ENCODE data around the gene S100Z. TPM values are rescaled to one million over a fixed set of nuclear protein-coding genes. Genes with fewer than 3 reads are reported as not detected.

S100Z gene
- total and polyA plus RNA-seq, 10 of the 15 experiments (the other 5 are each of a cell fraction or from before 2014, with no cell fraction given): 0.12 to 0.51 (median 0.30) TPM; not detected in 2

- ChIA-PET RAD21 (ENCODE audit: unreplicated experiment) (interaction anchor here (1.3 kb wide), 1 partner anchor 207 kb away, joined by 3 read pairs; no protein-coding TSS in a partner anchor), POLR2A (interaction anchor here (0.6 kb wide), 1 partner anchor 292 kb away, joined by 3 read pairs; no protein-coding TSS in a partner anchor), SMC1A (ENCODE audit: uncharacterized antibody, unreplicated experiment) (interaction anchor here (1.0 to 1.5 kb wide), 2 partner anchors 15 to 44 kb away, joined by 3 read pairs; no protein-coding TSS in a partner anchor), CTCF (interaction anchor here (0.9 to 2.0 kb wide), 2 partner anchors 9 to 157 kb away, joined by 3 to 8 read pairs; no protein-coding TSS in a partner anchor)
- Histone ChIP-seq H3K27ac (ENCODE audit: control insufficient read depth, insufficient read depth) (no peak overlapping the region), H3K4me2 (ENCODE audit: control insufficient read depth, insufficient read depth) (no peak overlapping the region), H3K36me3 (ENCODE audit: control insufficient read depth in 2 of 2, insufficient read depth in 2 of 2, low read length in 1 of 2) (no peaks in the 10 kb centered on the region), H3K79me2 (ENCODE audit: control insufficient read depth, insufficient read depth, low read length) (no peaks in the 10 kb centered on the region), H3K27me3 (replicated peaks in 1 of 2; ENCODE audit: control insufficient read depth in 2 of 2, insufficient read depth in 2 of 2, low read length in 1 of 2) (no peaks in the 10 kb centered on the region), H3K9me3 (replicated peaks; ENCODE audit: control insufficient read depth, insufficient read depth, low read length) (no peaks in the 10 kb centered on the region), H3K4me3 (no peak overlapping the region), H3K4me1 (ENCODE audit: control insufficient read depth, insufficient read depth, low read length) (peaks cover 4% of the 10 kb centered on the region; the same call in 1 of the 2 replicates), H2AFZ (ENCODE audit: control insufficient read depth, low read depth, low read length) (no peak overlapping the region), H3K9ac (ENCODE audit: control insufficient read depth, insufficient read depth, low read length) (no peak overlapping the region), H4K20me1 (ENCODE audit: control insufficient read depth, insufficient read depth) (no peaks in the 10 kb centered on the region)
- no TSS peak for BruUV-seq (replicated peaks)
- 49% methylated on average over 9 of the region's 10 CpGs for WGBS (ENCODE audit: insufficient coverage, insufficient replicate concordance, low lambda C conversion rate, missing lambda C conversion rate)
- in situ Hi-C loops (cut with MboI) (no loop called here), intact Hi-C loops (cut with micrococcal nuclease; ENCODE audit: unreplicated experiment) (loop anchor here (10.0 kb wide), 2 partner anchors 385 to 575 kb away; no protein-coding TSS in a partner anchor)
- DNase-seq (ENCODE audit: low read depth, low spot score): no peak
- ATAC-seq: no peak
- FAIRE-seq: peak; percentile 23
- TF ChIP-seq, protein P1, sequence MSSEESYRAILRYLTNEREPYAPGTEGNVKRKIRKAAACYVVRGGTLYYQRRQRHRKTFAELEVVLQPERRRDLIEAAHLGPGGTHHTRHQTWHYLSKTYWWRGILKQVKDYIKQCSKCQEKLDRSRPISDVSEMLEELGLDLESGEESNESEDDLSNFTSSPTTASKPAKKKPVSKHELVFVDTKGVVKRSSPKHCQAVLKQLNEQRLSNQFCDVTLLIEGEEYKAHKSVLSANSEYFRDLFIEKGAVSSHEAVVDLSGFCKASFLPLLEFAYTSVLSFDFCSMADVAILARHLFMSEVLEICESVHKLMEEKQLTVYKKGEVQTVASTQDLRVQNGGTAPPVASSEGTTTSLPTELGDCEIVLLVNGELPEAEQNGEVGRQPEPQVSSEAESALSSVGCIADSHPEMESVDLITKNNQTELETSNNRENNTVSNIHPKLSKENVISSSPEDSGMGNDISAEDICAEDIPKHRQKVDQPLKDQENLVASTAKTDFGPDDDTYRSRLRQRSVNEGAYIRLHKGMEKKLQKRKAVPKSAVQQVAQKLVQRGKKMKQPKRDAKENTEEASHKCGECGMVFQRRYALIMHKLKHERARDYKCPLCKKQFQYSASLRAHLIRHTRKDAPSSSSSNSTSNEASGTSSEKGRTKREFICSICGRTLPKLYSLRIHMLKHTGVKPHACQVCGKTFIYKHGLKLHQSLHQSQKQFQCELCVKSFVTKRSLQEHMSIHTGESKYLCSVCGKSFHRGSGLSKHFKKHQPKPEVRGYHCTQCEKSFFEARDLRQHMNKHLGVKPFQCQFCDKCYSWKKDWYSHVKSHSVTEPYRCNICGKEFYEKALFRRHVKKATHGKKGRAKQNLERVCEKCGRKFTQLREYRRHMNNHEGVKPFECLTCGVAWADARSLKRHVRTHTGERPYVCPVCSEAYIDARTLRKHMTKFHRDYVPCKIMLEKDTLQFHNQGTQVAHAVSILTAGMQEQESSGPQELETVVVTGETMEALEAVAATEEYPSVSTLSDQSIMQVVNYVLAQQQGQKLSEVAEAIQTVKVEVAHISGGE (CRISPR knock-in tag; IDR thresholded peaks at IDR 0.05): no peak
- no peak for TF ChIP-seq RAD21 (IDR thresholded peaks at IDR 0.05; ENCODE audit: insufficient read depth, low read depth, low read length)
- no peak for TF ChIP-seq ZSCAN29 (IDR thresholded peaks at IDR 0.05)
- TF ChIP-seq, protein P2, sequence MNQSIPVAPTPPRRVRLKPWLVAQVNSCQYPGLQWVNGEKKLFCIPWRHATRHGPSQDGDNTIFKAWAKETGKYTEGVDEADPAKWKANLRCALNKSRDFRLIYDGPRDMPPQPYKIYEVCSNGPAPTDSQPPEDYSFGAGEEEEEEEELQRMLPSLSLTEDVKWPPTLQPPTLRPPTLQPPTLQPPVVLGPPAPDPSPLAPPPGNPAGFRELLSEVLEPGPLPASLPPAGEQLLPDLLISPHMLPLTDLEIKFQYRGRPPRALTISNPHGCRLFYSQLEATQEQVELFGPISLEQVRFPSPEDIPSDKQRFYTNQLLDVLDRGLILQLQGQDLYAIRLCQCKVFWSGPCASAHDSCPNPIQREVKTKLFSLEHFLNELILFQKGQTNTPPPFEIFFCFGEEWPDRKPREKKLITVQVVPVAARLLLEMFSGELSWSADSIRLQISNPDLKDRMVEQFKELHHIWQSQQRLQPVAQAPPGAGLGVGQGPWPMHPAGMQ (IDR thresholded peaks at IDR 0.05; ENCODE audit: borderline replicate concordance): no peak
- TF ChIP-seq IRF4 (IDR thresholded peaks at IDR 0.05; ENCODE audit: low read depth, low read length): no peak
- TF ChIP-seq ZNF592 (IDR thresholded peaks at IDR 0.05): no peak
- TF ChIP-seq USF2 (IDR thresholded peaks at IDR 0.05; ENCODE audit: borderline replicate concordance, low read depth, low read length): no peak
- no peak for TF ChIP-seq CHD4 (IDR thresholded peaks at IDR 0.05)
- TF ChIP-seq KAT2A (conservative IDR thresholded peaks at IDR 0.05; ENCODE audit: control insufficient read depth, low read depth, low read length): no peak
- TF ChIP-seq, protein P3, sequence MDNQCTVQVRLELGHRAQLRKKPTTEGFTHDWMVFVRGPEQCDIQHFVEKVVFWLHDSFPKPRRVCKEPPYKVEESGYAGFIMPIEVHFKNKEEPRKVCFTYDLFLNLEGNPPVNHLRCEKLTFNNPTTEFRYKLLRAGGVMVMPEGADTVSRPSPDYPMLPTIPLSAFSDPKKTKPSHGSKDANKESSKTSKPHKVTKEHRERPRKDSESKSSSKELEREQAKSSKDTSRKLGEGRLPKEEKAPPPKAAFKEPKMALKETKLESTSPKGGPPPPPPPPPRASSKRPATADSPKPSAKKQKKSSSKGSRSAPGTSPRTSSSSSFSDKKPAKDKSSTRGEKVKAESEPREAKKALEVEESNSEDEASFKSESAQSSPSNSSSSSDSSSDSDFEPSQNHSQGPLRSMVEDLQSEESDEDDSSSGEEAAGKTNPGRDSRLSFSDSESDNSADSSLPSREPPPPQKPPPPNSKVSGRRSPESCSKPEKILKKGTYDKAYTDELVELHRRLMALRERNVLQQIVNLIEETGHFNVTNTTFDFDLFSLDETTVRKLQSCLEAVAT (IDR thresholded peaks at IDR 0.05): no peak
Observed at GRCh38 chr5:76859591-76860247, 9.9 kb downstream of the S100Z start.
